ENCODE measurements around the gene EFCAB11.

DNA sequence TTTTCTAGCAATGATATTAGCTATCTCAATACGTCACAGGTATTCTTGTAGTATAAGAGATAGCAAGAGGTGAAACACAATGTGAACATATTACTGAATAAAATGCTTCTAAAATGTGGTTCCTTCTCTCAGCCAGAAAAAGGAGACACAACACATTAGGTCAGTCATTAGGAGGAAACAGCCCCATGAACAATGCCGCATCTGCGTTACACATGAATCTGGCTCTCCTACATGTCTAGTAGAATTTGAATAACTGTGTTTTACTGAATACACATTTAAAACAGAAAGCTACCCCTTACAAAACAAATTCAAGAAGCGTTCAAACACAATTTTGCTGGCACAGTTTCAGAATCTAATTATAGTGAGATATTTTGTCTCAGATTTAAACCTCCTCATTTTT lies 51.6 kb downstream of the EFCAB11 start:
- no peak for TF ChIP-seq POLR2A (IDR thresholded peaks at IDR 0.05)
- TF ChIP-seq, protein P1, sequence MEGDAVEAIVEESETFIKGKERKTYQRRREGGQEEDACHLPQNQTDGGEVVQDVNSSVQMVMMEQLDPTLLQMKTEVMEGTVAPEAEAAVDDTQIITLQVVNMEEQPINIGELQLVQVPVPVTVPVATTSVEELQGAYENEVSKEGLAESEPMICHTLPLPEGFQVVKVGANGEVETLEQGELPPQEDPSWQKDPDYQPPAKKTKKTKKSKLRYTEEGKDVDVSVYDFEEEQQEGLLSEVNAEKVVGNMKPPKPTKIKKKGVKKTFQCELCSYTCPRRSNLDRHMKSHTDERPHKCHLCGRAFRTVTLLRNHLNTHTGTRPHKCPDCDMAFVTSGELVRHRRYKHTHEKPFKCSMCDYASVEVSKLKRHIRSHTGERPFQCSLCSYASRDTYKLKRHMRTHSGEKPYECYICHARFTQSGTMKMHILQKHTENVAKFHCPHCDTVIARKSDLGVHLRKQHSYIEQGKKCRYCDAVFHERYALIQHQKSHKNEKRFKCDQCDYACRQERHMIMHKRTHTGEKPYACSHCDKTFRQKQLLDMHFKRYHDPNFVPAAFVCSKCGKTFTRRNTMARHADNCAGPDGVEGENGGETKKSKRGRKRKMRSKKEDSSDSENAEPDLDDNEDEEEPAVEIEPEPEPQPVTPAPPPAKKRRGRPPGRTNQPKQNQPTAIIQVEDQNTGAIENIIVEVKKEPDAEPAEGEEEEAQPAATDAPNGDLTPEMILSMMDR (IDR thresholded peaks at IDR 0.05): no peak

All from thyroid gland (tissue), 4 donors.